Uterus (tissue), 4 donors: ENCODE measurements around the gene SHC4. TPM values are rescaled to one million over a fixed set of nuclear protein-coding genes. Genes with fewer than 3 reads are reported as not detected.
"Not testable (repeated sequence)": the region's sequence is repeated elsewhere in the genome, so short reads cannot be mapped to it uniquely, and the experiment has no call there.

Source experiments
- DNase-seq, 2 donors: peaks; one replicate each; pipeline ENCODE4 v3.0.0-alpha.2; 2019 to 2020
- H3K27ac ChIP-seq, 2 donors: fragments of 200-600 bp; sonication (generic); 1 replicate in 1 of 2; 2 replicates in 1 of 2; pipeline ENCODE4 v1.5.1; 2016 to 2018
- H3K27me3 ChIP-seq, 2 donors: fragments of 200-600 bp; sonication (generic); one replicate each; pipeline ENCODE4 v1.5.1; 2018 to 2019; ENCODE audit warnings: control low read depth in 1 of 2
- H3K36me3 ChIP-seq, 2 donors: fragments of 200-600 bp; sonication (generic); one replicate each; pipeline ENCODE4 v1.5.1; 2019; ENCODE audit warnings: control low read depth in 1 of 2
- H3K4me1 ChIP-seq, 2 donors: fragments of 200-600 bp; sonication (generic); one replicate each; pipeline ENCODE4 v1.5.1; 2018 to 2019; ENCODE audit warnings: control low read depth in 1 of 2
- H3K4me3 ChIP-seq, 2 donors: fragments of 200-600 bp; sonication (generic); 1 replicate in 1 of 2; 2 replicates in 1 of 2; pipeline ENCODE4 v1.5.1; 2018 to 2019; ENCODE audit warnings: mild to moderate bottlenecking in 1 of 2
- H3K9me3 ChIP-seq, 2 donors: fragments of 200-600 bp; sonication (generic); one replicate each; pipeline ENCODE4 v1.5.1; 2019; ENCODE audit warnings: control low read depth in 1 of 2
- CTCF ChIP-seq, 4 experiments: fragments of 200-600 bp in 2 of 4; fragments of 450-650 bp in 2 of 4; sonication (generic) in 2 of 4; IDR thresholded peaks; one replicate each; pipeline ENCODE4 v1.5.1; 2016 to 2019; ENCODE audit warnings: antibody characterized with exemption in 4 of 4, mild to moderate bottlenecking in 2 of 4, moderate library complexity in 1 of 4
- POLR2A ChIP-seq, 2 donors: fragments of 450-650 bp; IDR thresholded peaks; one replicate each; pipeline ENCODE4 v1.6.1; 2016; ENCODE audit warnings: antibody characterized with exemption in 2 of 2, mild to moderate bottlenecking in 1 of 2, moderate library complexity in 1 of 2
- intact Hi-C: fragments of 100-400 bp; cut with DNase I; formaldehyde crosslinking; loops from one replicate; pipeline ENCODE4 v1.15.1; 2023; ENCODE audit warnings: low total_unique reads
- total RNA-seq, 4 donors: library from RNA; depleted of rRNA in 3 of 4; stranded (reverse); fragments of >200 nt in 3 of 4; gene quantifications; one replicate each; pipeline versions ENCODE4 v1.1.0 to v1.2.4, GENCODE V29; 2014 to 2023
- donor health status: DM: yes; HTN: yes; CAD: no.

The SHC4 gene
- total RNA-seq, 4 donors from 2014 or later: 0.88 to 6.8 (median 5.0) TPM; not detected in 1

GRCh38 chr15:48914717-48915116 is 49.0 kb downstream of the SHC4 start:
- DNase-seq: no peak
- no peak overlapping the region for H3K27ac ChIP-seq
- no peaks in the 10 kb centered on the region for H3K9me3 ChIP-seq
- H3K27me3 ChIP-seq: no peaks in the 10 kb centered on the region
- H3K36me3 ChIP-seq: no peaks in the 10 kb centered on the region
- intact Hi-C loops: no loop called here
- TF ChIP-seq CTCF (IDR thresholded peaks at IDR 0.05): no peak
- TF ChIP-seq POLR2A (IDR thresholded peaks at IDR 0.05): no peak
- H3K4me3 ChIP-seq: no peak overlapping the region
- H3K4me1 ChIP-seq: no peaks in the 10 kb centered on the region

GRCh38 chr15:48913141-48913540 is 50.6 kb downstream of the SHC4 start:
- no peak for DNase-seq
- Histone ChIP-seq H3K27me3 (no peaks in the 10 kb centered on the region), H3K4me3 (no peak overlapping the region), H3K36me3 (no peaks in the 10 kb centered on the region), H3K9me3 (no peaks in the 10 kb centered on the region), H3K27ac (no peak overlapping the region), H3K4me1 (no peaks in the 10 kb centered on the region)
- TF ChIP-seq CTCF (IDR thresholded peaks at IDR 0.05) (no peak), POLR2A (IDR thresholded peaks at IDR 0.05) (no peak)
- intact Hi-C loops: no loop called here

GRCh38 chr15:48910554-48910953 is 53.2 kb downstream of the SHC4 start:
- intact Hi-C loops, DNase-seq, H3K36me3 ChIP-seq, H3K9me3 ChIP-seq, H3K27me3 ChIP-seq, H3K27ac ChIP-seq, H3K4me1 ChIP-seq, H3K4me3 ChIP-seq: not testable (repeated sequence)

- intact Hi-C loops, H3K4me1 ChIP-seq, DNase-seq: not testable (repeated sequence)
Measured at GRCh38 chr15:48909313-48909712, 54.4 kb downstream of the SHC4 start.

GRCh38 chr15:48905847-48906246 is 57.9 kb downstream of the SHC4 start:
- TF ChIP-seq POLR2A (IDR thresholded peaks at IDR 0.05) (no peak), CTCF (IDR thresholded peaks at IDR 0.05) (no peak)
- H3K27ac ChIP-seq: no peak overlapping the region

More at GRCh38 chr15:48909313-48909712, 54.4 kb downstream of the SHC4 start:
- not testable (repeated sequence) for H3K27me3 ChIP-seq, H3K27ac ChIP-seq, H3K36me3 ChIP-seq, H3K9me3 ChIP-seq, H3K4me3 ChIP-seq

GRCh38 chr15:48905216-48905615 is 58.5 kb downstream of the SHC4 start:
- no peak overlapping the region for H3K27ac ChIP-seq
- H3K9me3 ChIP-seq: no peaks in the 10 kb centered on the region
- H3K4me3 ChIP-seq: no peak overlapping the region
- intact Hi-C loops: no loop called here
- no peaks in the 10 kb centered on the region for H3K4me1 ChIP-seq
- DNase-seq: no peak
- H3K36me3 ChIP-seq: no peaks in the 10 kb centered on the region
- no peak for TF ChIP-seq POLR2A (IDR thresholded peaks at IDR 0.05)
- no peak for TF ChIP-seq CTCF (IDR thresholded peaks at IDR 0.05)
- no peaks in the 10 kb centered on the region for H3K27me3 ChIP-seq

More at GRCh38 chr15:48905847-48906246, 57.9 kb downstream of the SHC4 start:
- Histone ChIP-seq H3K27me3 (no peaks in the 10 kb centered on the region), H3K36me3 (no peaks in the 10 kb centered on the region), H3K9me3 (no peaks in the 10 kb centered on the region), H3K4me1 (no peaks in the 10 kb centered on the region), H3K4me3 (no peak overlapping the region)
- intact Hi-C loops: no loop called here
- DNase-seq: no peak
